Astrocyte (in vitro differentiated cells and primary cell): ENCODE data around the gene P2RX1.

Experiments
- EZH2 ChIP-seq: IDR thresholded peaks from 2 replicates; pipeline ENCODE4 v1.6.1; 2012; ENCODE audit warnings: mild to moderate bottlenecking, low read length, inconsistent platforms; ENCODE audit not compliant: insufficient read depth
- TF ChIP-seq, protein P1 (sequence below): IDR thresholded peaks from 2 replicates; pipeline ENCODE4 v1.5.1; 2011; ENCODE audit warnings: low read depth, mild to moderate bottlenecking, inconsistent platforms, low read length, moderate library complexity; ENCODE audit not compliant: insufficient read depth

- TF ChIP-seq, protein P1, sequence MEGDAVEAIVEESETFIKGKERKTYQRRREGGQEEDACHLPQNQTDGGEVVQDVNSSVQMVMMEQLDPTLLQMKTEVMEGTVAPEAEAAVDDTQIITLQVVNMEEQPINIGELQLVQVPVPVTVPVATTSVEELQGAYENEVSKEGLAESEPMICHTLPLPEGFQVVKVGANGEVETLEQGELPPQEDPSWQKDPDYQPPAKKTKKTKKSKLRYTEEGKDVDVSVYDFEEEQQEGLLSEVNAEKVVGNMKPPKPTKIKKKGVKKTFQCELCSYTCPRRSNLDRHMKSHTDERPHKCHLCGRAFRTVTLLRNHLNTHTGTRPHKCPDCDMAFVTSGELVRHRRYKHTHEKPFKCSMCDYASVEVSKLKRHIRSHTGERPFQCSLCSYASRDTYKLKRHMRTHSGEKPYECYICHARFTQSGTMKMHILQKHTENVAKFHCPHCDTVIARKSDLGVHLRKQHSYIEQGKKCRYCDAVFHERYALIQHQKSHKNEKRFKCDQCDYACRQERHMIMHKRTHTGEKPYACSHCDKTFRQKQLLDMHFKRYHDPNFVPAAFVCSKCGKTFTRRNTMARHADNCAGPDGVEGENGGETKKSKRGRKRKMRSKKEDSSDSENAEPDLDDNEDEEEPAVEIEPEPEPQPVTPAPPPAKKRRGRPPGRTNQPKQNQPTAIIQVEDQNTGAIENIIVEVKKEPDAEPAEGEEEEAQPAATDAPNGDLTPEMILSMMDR = no peak
- no peak for TF ChIP-seq EZH2
These were observed 8.6 kb downstream of the P2RX1 start for GRCh38 chr17:3907483-3908216.
